ENCODE data around the gene CEP170.
A peak's percentile ranks its signal among the peaks of the same experiment; 100 is the strongest.

Gene CEP170

GRCh38 chr1:243267914-243268653 lies 13.0 kb upstream of the CEP170 start:
- no peak for DNase-seq

GRCh38 chr1:243267471-243267880 lies 12.4 kb upstream of the CEP170 start:
- DNase-seq: no peak

- DNase-seq: no peak
These were observed 11.2 kb upstream of the CEP170 start for GRCh38 chr1:243266231-243266630.

- DNase-seq: no peak
These were observed 9.6 kb upstream of the CEP170 start for GRCh38 chr1:243264717-243265116.

GRCh38 chr1:243261390-243261789 lies 6.3 kb upstream of the CEP170 start:
- DNase-seq: no peak

GRCh38 chr1:243260221-243260880 lies 5.3 kb upstream of the CEP170 start:
- DNase-seq: no peak

- DNase-seq: no peak
These were observed 3.6 kb upstream of the CEP170 start for GRCh38 chr1:243258731-243259130.

- no peak for DNase-seq
These were observed 2.1 kb upstream of the CEP170 start for GRCh38 chr1:243257189-243257588.

GRCh38 chr1:243256590-243256989 lies 1.5 kb upstream of the CEP170 start:
- DNase-seq: no peak

- DNase-seq: peak; percentile 99
These were observed 871 bp upstream of the CEP170 start, which contains the start of gene SDCCAG8 for GRCh38 chr1:243255791-243256512. Gene SDCCAG8 (plus strand): TSS chr1:243256041. CDS start chr1:243256174, 133 bp downstream.

GRCh38 chr1:243254233-243254926 lies 701 bp downstream of the CEP170 start:
- peak; percentile 83 for DNase-seq

- no peak for DNase-seq
These were observed 1.2 kb downstream of the CEP170 start for GRCh38 chr1:243253926-243254232.

- no peak for DNase-seq
These were observed 1.7 kb downstream of the CEP170 start for GRCh38 chr1:243253211-243253925.

- no peak for DNase-seq
These were observed 3.5 kb downstream of the CEP170 start for GRCh38 chr1:243251539-243251938.

GRCh38 chr1:243250102-243250501 lies 5.0 kb downstream of the CEP170 start:
- DNase-seq: no peak

GRCh38 chr1:243249214-243249613 lies 5.9 kb downstream of the CEP170 start:
- no peak for DNase-seq

- no peak for DNase-seq
These were observed 7.2 kb downstream of the CEP170 start for GRCh38 chr1:243247901-243248300.

- DNase-seq: no peak
These were observed 8.2 kb downstream of the CEP170 start for GRCh38 chr1:243246916-243247315.

- DNase-seq: no peak
These were observed 10.6 kb downstream of the CEP170 start for GRCh38 chr1:243244432-243244841.

- DNase-seq: no peak
These were observed 18.4 kb downstream of the CEP170 start for GRCh38 chr1:243236604-243237252.

- no peak for DNase-seq
These were observed 20.0 kb downstream of the CEP170 start for GRCh38 chr1:243234978-243235647.
